ENCODE measurements around the gene ELOVL6.
"Not testable (repeated sequence)": the region's sequence is repeated elsewhere in the genome, so short reads cannot be mapped to it uniquely, and the experiment has no call there.

Gene ELOVL6, protein sequence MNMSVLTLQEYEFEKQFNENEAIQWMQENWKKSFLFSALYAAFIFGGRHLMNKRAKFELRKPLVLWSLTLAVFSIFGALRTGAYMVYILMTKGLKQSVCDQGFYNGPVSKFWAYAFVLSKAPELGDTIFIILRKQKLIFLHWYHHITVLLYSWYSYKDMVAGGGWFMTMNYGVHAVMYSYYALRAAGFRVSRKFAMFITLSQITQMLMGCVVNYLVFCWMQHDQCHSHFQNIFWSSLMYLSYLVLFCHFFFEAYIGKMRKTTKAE

DNA sequence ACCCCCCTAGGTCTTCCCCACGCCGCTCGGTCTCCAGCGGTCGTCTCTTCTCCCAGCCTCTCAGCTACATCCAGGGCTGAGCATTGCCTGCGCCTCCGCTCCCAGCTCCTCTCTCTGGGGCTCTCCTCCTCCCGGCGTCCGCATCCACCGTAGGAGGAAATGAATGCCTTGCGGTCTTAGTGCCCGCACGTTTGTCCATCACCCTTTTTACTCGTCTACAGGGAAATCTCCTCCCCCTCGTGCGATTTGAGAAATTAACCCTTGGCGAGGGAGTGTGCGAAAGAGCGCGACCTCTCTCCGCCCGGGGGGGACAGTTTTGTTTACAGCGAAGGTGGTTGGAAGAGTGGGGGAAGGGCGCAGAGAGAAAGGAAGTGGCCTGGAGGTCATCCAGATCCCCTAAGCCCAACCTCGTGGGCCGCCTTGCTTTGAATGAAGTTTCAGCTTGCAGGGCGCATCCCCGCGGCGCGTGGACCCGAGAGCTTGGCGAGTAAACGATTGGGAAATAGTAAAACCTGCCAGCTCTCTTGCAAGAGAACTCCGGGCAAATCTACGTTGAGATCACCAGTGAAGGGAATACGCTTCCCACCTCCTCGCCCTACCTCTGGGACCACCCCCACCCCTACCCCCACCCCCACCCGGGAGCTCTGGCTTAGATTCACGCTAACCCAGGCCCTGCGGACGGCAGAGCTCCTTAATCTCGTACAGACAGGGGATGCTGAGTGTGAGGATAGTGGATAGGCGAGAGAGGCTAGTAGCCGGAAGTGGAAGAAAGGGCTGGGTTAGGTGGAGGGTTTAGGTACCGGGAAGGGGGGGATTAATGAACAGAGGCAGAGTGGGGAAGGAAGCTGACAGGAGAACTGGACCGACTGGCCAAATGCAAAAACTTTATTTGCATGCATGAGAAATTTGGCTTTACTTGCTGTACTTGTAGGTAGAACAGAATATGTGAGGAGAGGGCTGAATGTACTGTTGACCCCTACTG, at the start of gene ELOVL6:
Gene ELOVL6, minus strand, starts transcription at position 181 of the 982 bp plus-strand sequence. CDS start 280 bp downstream, outside the sequence.
- peak; percentile 6 to 32 (median 11) for DNase-seq (ENCODE audit: low read depth in 3 of 3)

DNA sequence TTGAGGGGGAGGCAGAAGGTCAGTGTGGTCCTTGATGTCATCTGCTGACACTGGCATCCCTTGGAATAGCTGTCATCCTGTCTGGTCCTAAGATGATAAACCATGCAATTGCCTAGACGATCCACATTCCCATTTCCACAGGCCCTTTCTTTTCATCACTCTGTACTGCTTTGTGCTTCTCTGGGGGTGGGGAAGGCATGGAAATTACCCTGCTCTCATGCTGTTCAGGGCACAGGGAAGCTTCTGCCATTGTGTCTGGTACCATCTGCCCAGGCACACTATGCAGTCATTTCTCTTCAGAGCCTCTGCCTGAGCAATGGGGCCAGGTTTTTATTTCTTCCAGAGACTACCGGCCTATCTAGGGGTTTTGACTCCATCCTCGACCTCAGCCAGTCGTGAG, 49.7 kb upstream of the ELOVL6 start:
- no peak for DNase-seq (ENCODE audit: low read depth in 3 of 3)

DNA sequence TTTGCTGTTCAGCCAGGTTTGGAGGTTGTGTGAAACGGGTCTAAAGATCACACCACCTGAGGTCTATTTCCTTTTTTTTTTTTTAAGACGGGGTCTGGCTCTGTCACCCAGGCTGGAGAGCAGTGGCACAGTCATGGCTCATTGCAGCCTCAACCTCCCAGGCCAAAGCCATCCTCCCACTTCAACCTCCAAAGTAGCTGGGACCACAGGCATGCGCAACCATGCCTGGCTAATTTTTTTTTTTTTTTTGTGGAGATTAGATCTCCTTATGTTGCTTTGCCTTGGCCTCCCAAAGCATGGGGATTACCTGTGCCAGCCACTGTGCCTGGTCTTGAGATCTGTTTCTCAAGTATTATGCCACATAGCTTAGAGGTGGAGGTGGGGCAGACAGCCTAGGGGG, 49.2 kb upstream of the ELOVL6 start:
- DNase-seq (ENCODE audit: low read depth in 3 of 3), result no peak

DNA sequence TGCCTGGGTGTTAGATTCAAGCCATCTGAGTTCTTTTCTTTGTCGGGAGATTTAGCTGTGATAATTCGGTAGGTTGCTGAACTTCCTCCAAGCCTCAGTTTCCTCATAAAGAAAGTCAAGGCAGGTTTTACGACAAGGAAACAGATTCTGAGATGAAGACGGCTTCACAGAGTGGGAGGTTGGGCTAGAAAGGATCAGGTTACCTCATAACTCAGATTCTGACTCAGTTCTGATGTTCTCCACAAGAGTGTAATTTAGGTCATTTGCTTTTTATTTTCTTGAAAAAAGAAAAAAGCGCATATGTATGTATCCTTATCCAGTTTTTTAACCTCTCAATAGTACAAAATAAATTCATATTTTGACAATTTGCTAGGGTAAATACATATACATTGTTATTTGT, 47.2 kb upstream of the ELOVL6 start:
- no peak for DNase-seq (ENCODE audit: low read depth in 3 of 3)

DNA sequence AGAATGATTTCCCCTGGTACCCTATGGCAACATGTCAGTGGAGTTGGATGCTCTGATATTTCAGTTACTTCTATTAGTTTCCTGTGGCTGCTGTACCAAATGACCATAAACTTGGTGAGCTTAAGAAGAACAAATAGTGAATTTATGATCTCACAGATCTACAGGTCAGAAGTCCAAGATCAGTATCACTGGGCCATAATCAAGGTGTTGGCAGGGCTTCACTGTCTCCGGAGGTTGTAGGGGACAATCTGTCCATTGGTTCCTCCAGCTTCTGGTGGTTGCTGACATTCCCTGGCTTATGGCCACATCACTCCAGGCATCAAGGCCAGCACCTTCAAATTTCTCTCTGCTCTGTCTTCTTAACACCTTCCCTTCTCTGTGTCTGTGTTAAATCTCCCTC, 37.9 kb upstream of the ELOVL6 start:
- no peak for DNase-seq (ENCODE audit: low read depth in 3 of 3)

GRCh38 chr4:110233581-110233980, 35.2 kb upstream of the ELOVL6 start:
- not testable (repeated sequence) for DNase-seq (ENCODE audit: low read depth in 3 of 3)

DNA sequence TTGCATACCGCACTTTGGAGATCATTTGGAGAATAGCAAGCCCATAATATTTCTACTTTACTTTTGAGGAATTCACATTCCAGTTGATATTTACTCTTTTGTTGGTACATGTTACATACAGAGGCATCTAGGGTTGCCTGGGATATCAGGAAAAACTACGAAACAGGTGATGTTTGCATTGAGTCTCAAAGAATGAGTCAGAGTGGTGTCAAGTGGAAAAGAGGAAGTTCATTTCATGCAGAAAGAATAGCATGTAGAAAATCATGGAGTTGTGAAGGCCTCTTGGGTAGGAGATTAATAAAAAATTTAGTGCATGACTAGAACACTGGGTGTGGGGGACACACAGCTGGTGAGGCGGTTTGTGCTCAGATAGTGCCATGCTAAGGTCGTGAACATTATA, 33.5 kb upstream of the ELOVL6 start:
- DNase-seq (ENCODE audit: low read depth in 3 of 3), result no peak

DNA sequence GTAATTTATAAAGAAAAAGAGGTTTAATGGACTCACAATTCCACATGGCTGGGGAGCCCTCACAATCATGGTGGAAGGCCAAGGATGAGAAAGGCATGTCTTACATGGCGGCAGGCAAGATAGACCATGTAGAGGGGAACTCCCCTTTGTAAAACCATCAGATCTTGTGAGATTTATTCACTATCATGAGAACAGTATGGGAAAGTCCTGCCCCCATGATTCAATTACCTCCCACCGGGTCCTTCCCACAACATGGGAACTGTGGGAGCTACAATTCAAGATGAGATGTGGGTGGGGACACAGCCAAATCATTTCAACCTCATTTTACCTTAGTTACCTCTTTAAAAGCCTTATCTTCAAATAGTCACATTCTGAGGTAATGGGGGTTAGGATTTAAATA, 30.9 kb upstream of the ELOVL6 start:
- no peak for DNase-seq (ENCODE audit: low read depth in 3 of 3)

DNA sequence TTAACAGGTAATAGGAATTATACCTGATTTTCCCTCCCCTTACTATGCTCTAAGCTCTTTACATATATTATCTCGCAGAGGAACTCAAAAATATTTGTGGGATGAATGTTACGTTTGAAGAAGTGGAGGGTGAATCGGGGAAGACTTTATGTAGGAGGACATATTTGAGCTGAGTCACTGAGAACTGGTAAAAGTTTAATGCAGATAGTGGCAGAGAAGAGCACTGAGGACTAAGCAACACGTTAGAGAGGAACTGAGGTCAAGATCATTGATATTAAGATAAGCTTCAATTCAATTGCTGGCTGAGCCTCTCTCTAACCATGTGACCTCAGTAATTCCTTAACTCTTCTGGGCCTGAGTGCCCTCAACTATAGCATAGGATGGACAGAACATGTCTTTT, 26.4 kb upstream of the ELOVL6 start:
- DNase-seq (ENCODE audit: low read depth in 3 of 3), result no peak

DNA sequence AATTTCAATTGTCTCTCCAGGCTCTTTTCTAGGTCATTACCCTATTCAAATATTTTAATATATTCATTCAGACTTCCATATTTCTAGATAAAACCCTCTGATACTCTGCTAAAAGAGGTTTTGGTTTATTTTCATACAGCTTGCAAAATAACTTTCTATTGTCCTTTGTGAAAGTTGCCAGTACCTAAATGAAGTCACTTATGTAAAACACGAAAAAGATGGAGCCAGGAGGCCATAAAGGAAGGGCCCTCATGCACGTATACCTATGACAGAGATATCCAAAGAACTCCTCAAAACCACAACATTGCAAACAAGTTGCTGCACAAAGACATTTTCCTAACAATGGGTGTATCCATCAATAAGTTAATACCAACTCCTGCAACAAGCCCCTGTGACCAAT, 25.7 kb upstream of the ELOVL6 start:
- DNase-seq (ENCODE audit: low read depth in 3 of 3), result no peak

DNA sequence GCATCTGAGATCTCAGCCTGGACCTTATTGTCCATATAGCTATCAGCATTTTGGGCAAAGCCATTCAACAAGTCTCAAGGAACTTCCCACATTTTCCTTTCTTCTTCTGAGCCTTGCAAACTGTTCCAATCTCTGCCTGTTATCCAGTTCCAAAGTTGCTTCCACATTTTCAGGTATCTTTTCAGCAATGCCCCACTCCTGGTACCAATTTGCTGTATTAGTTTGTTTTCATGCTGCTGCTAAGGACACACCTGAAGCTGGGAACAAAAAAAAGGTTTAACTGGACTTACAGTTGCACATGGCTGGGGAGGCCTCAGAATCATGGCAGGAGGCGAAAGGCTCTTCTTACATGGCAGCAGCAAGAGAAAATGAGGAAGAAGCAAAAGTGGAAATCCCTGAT, 20.5 kb upstream of the ELOVL6 start:
- not testable (repeated sequence) for DNase-seq (ENCODE audit: low read depth in 3 of 3)

GRCh38 chr4:110217181-110217580, 18.8 kb upstream of the ELOVL6 start:
- not testable (repeated sequence) for DNase-seq (ENCODE audit: low read depth in 3 of 3)

GRCh38 chr4:110216129-110216528, 17.7 kb upstream of the ELOVL6 start:
- no peak for DNase-seq (ENCODE audit: low read depth in 3 of 3)

DNA sequence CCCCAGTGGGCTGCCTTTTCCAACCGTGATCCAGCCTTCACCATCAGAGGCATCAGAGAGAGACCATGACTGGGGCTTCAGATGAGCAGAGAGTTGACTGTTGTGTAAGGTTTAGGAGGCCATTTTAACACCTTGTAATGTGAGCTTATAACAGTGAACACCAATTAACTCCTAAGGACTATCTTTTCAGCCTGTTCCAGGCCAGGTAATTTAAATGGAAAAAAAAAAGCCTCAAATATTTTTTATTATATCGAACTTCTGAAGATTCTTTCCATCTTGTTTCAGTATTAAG, 13.3 kb upstream of the ELOVL6 start:
- no peak for DNase-seq (ENCODE audit: low read depth in 3 of 3)

GRCh38 chr4:110211007-110211769, 12.8 kb upstream of the ELOVL6 start:
- DNase-seq (ENCODE audit: low read depth in 3 of 3), result peak in 1 of 3 experiments; percentile 12

DNA sequence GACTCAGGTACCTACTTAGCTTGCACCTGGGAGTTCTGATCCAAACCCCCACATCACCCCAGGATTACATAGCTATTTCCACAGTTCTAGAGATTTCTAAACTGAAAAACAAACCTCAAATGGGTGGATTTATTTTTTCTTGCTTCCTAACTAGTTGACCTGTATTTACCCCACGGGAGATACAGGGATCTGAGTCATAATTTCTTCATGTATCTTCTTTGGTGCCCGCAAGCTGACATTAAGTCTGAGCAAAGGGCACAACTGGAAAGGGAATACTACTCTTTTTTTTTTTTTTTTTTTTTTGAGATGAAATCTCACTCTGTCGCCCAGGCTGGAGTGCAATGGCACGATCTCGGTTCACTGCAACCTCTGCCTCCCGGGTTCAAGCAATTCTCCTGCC, 10.0 kb upstream of the ELOVL6 start:
- no peak for DNase-seq (ENCODE audit: low read depth in 3 of 3)

- DNase-seq (ENCODE audit: low read depth in 3 of 3), result no peak
These were observed 8.8 kb upstream of the ELOVL6 start for GRCh38 chr4:110207233-110207632.

- DNase-seq (ENCODE audit: low read depth in 3 of 3), result no peak
These were observed 3.6 kb upstream of the ELOVL6 start for GRCh38 chr4:110202024-110202423.

GRCh38 chr4:110201502-110201901, 3.1 kb upstream of the ELOVL6 start:
- DNase-seq (ENCODE audit: low read depth in 3 of 3), result no peak

- DNase-seq (ENCODE audit: low read depth in 3 of 3), result no peak
These were observed 2.3 kb upstream of the ELOVL6 start for GRCh38 chr4:110200689-110201088.

- peak in 1 of 3 experiments; percentile 2 for DNase-seq (ENCODE audit: low read depth in 3 of 3)
These were observed 373 bp downstream of the ELOVL6 start for GRCh38 chr4:110198049-110198434.

DNA sequence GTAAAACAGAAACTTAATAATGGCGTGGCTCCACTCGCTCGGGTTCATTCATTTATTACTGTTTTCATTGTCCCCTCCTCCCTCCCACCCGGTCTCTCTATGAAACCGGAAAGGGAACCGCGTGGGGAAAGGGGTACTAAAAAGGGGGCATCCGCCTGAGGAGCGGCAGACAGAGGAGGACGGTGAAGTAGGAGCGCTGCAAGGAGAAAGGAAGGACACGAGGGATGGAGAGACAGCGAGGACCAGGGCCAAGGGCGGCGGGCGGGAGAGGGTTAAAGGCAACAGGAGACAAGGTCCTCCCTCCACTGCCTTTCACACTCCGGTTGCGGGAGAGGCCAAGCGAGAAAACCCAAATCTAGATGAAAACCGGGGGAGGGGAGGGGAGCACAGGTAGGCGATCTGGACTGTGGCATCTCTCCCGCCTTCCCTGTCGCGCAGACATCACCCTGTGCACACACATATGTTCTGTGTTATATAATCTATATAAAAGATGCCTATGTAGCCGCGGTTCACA, 829 bp downstream of the ELOVL6 start:
- DNase-seq (ENCODE audit: low read depth in 3 of 3), result peak; percentile 12 to 53 (median 15)

Measured in stimulated activated CD4-positive, alpha-beta T cell treated with anti-CD3 and anti-CD28 coated beads, TNF-alpha, amount 100 ng/mL, for 24 hours (primary cell).